GM19023 (cell line): ENCODE measurements around the gene DICER1.

ENCODE experiments used
- ATAC-seq: cut with Tn5 transposase; IDR thresholded peaks from one replicate; pipeline ENCODE4 v1.9.1; 2021; ENCODE audit warnings: mild to moderate bottlenecking, moderate library complexity; ENCODE audit not compliant: unreplicated experiment

DICER1 gene

GRCh38 chr14:95125915-95126314 is 31.4 kb downstream of the DICER1 start:
- ATAC-seq, result no peak

- no peak for ATAC-seq
Measured at GRCh38 chr14:95125221-95125620, 32.1 kb downstream of the DICER1 start.

- ATAC-seq, result no peak
Measured at GRCh38 chr14:95123891-95124579, 33.3 kb downstream of the DICER1 start.

GRCh38 chr14:95122621-95122945 is 34.7 kb downstream of the DICER1 start:
- no peak for ATAC-seq

GRCh38 chr14:95121911-95122620 is 35.3 kb downstream of the DICER1 start:
- ATAC-seq, result no peak

GRCh38 chr14:95119336-95119735 is 38.0 kb downstream of the DICER1 start:
- no peak for ATAC-seq

- no peak for ATAC-seq
Measured at GRCh38 chr14:95117937-95118721, 39.2 kb downstream of the DICER1 start.

- ATAC-seq, result no peak
Measured at GRCh38 chr14:95113476-95113875, 43.9 kb downstream of the DICER1 start.

GRCh38 chr14:95111507-95112164 is 45.7 kb downstream of the DICER1 start:
- no peak for ATAC-seq

GRCh38 chr14:95110178-95110577 is 47.2 kb downstream of the DICER1 start:
- ATAC-seq, result no peak

- no peak for ATAC-seq
Measured at GRCh38 chr14:95107711-95108110, 49.6 kb downstream of the DICER1 start.

GRCh38 chr14:95106971-95107370 is 50.4 kb downstream of the DICER1 start:
- no peak for ATAC-seq

GRCh38 chr14:95104911-95105310 is 52.4 kb downstream of the DICER1 start:
- ATAC-seq, result no peak

- ATAC-seq, result no peak
Measured at GRCh38 chr14:95102680-95103044, 54.7 kb downstream of the DICER1 start.

- ATAC-seq, result no peak
Measured at GRCh38 chr14:95101736-95102679, 55.3 kb downstream of the DICER1 start.

GRCh38 chr14:95098984-95099599 is 58.2 kb downstream of the DICER1 start:
- ATAC-seq, result no peak

- no peak for ATAC-seq
Measured at GRCh38 chr14:95097385-95097784, 59.9 kb downstream of the DICER1 start.

GRCh38 chr14:95096476-95096875 is 60.9 kb downstream of the DICER1 start:
- no peak for ATAC-seq

- ATAC-seq, result no peak
Measured at GRCh38 chr14:95095996-95096395, 61.3 kb downstream of the DICER1 start.

GRCh38 chr14:95092723-95093122 is 64.6 kb downstream of the DICER1 start:
- ATAC-seq, result no peak
